NCI-H748 (cell line): ENCODE measurements around the gene TBL1XR1.
A peak's percentile ranks its signal among the peaks of the same experiment; 100 is the strongest.
"Not testable (repeated sequence)": the region's sequence is repeated elsewhere in the genome, so short reads cannot be mapped to it uniquely, and the experiment has no call there.

Experiments used
- DNase-seq: peaks from one replicate; lab custom pipeline; 2025; ENCODE audit not compliant: unreplicated experiment; lab: John Stamatoyannopoulos, UW

TBL1XR1 gene

DNA sequence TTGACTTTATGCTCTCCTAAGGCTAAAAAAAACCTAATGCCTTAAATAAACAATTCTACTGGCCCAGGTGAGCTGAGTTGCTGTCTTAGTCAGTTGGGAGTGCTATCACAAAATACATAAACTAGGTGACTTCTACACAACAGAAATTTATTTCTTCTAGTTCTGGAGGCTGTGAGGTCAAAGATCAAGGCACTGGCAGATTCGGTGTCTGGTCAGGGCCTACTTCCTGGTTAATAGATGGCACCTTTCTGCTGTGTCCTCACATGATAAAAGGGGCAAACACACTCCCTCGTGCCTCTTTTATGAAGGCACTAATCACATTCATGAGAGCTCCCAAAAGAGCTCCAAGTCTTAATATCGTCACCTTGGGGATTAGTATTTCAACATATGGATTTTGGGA is 11.5 kb upstream of the TBL1XR1 start:
- DNase-seq: no peak

DNA sequence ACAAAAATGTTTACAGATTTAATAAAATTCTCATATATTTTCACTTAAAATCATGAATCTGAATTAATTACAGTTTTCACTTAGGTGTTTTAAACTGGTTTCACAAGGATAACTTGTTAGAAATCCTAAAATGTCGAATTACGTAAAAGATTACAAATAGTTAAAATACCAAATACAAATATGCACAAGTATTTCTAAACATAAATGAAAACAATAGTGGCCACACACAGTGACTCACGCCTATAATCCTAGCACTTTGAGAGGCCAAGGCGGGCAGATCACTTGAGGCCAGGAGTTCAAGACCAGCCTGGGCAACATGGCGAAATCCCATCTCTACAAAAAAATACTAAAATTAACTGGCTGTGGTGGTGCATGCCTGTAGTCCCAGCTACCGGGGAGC is 10.9 kb upstream of the TBL1XR1 start:
- DNase-seq: no peak

DNA sequence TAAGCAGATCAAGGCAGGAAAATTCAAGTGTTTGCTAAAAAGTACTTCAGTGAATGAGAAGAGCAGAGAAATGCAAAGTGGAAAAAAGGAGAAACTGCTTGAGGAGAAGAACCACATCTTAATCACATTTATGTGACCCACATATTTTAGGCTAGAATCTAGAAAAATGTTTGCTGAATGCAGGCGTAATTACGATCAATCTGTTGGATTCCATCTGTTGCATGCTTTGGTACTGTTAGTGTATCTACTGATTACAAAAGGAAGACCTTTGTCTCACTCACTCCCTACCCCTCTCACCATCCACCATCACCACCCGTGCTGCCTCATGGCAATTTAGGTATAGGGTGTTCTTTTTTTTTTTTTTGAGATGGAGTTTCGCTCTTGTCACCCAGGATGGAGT is 9.7 kb upstream of the TBL1XR1 start:
- DNase-seq: no peak

DNA sequence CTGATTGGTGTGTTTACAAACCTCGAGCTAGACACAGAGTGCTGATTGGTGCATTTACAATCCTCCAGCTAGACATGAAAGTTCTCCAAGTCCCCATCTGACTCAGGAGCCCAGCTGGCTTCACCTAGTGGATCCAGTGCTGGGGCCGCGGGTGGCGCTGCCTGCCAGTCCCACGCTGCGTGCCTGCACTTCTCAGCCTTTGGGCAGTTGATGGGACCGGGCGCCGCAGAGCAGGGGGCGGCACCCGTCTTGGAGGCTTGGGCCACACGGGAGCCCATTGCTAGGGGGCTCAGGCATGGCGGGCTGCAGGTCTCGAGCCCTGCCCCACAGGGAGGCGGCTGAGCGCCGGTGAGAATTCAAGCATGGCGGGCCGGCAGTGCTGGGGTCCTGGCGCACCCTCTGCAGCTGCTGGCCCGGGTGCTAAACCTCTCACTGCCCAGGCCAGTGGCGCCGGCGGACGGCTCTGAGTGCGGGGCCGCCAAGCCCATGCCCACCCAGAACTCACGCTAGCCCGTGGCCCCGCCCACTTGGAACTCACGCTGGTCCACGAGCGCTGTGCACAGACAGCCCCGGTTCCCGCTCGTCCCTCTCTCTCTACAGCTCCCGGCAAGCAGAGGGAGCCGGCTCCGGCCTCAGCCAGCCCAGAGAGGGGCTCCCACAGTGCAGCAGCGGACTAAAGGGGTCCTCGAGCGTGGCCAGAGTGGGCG is 6.6 kb upstream of the TBL1XR1 start:
- no peak for DNase-seq

DNA sequence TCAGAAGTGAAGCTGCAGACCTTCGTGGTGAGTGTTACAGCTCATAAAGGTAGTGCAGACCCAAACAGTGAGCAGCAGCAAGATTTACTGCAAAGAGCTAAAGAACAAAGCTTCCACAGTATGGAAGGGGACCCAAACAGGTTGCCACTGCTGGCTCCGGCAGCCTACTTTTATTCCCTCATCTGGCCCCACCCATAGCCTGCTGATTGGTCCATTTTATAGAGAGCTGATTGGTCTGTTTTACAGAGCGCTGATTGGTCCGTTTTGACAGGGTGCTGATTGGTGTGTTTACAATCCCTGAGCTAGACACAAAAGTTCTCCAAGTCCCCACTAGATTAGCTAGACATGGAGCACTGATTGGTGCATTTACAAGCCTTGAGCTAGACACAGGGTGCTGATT is 5.7 kb upstream of the TBL1XR1 start:
- not testable (repeated sequence) for DNase-seq

DNA sequence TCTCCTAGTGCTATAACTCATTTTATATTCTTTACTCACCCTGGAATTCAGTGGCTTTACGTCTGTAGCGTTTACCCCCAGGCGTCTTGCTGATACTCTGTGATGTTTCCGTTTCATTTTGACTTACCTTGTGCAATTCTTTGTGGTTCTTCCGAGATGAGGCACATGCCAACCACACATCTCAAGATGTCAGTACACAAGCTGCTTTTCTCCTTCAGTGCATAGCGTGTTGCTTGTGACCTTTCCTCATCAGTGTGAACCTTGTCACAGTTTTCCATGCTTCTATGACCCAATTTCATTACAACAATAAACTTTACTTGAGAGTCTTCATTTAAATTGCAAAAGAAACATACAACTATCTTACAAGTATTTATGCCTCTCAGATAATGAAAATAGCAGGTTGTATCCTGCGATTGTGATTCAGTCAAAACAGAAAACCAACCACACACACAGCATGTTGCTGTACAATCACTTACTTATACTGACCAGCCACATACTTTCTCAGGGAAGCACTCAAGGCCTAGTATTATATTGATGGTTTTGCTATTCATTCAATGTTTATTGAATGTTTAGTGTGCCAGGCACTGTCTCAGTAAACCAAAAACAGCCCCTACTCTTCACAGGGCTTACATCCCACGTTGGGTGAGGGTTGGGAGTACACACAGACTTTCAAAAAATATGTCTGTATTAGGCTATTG is 4.6 kb upstream of the TBL1XR1 start:
- no peak for DNase-seq

DNA sequence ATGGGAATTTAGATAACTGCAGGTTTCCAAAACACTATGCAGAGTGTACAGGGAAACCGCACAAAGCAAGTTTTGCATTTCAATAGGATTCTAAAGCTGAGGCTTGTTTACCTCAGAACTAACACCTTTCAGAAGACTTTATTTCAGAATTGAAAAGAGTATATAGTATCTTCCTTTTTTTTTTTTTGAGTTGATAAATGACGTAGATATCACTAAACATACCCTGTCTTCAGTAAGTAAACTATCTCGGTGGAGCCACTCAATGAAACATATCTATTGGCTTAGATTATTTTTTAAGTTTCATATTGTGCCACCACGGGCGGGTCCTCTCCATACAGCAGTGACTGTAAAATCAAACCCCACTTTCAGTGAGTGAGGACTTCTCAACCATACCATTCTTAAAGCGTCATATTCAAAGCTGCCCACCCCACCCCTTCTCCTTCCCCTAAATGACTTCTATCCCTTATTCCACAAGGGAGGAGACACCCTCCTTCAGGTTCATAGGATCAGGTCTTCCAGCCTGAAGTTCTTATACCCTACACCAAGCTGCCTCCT is 2.0 kb upstream of the TBL1XR1 start:
- DNase-seq: no peak

DNA sequence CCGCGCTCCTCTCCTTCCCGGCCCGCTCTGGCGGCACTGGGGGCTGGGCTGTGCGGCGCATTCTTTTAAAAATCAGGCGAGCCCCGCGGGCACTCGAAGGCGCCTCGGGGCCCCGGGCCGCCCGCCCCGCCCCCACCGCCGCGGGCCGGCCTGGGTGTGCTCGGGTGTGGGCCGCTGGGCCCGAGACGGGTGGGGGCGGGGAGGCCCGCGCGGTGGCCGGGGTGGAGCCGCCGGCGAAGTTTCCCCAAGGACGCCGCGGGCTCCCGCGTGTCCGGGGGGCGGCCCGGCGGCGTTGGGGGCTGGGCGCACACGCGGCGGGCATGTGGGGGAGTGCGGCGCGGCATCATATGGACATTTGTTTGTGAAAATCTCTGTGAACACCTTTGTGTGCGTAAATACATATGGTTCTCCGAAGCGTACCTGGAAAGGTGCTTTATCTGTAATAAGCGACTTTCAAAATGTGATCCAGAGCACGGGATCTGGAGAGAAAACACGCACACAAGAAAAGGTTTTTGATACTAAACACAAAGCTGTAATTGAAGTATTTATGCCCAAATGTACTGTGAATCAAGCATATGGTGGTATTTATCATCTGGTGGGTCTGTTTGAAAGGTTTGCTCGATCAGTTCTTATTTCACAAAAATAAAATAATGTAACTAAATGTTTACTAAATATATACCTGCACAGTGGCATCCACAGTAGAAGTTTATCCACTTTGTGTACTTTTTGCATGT is 612 bp upstream of the TBL1XR1 start:
- DNase-seq: peak; percentile 94

DNA sequence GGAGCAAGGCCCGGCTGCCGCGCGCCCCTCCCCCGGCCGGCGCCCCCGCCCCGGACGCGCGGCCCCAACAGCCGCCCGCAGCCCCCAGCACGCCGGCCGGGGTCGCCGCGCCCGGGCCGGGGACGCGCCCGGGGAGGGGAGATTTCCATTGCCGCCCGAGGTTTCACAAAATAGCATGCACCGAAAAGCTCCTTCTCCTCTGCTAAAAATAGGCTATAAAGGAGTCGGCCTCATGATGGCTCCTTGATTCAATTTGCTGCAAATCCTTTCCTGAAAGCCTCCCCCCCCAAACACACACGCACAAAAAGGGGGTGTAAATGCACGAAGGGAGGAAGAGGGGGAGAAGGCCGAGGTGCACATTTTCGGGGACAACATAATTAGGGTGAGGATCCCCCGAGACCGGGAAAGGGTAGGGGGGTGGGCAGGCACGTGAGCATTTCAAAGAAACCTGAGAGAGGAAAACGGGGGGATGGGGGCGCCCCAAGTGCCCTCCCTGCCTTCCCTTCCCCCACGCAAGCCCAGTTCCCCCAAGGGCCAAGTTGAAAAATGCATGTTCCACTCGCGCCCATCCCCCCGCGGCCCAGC is 734 bp downstream of the TBL1XR1 start:
- peak; percentile 58 for DNase-seq

DNA sequence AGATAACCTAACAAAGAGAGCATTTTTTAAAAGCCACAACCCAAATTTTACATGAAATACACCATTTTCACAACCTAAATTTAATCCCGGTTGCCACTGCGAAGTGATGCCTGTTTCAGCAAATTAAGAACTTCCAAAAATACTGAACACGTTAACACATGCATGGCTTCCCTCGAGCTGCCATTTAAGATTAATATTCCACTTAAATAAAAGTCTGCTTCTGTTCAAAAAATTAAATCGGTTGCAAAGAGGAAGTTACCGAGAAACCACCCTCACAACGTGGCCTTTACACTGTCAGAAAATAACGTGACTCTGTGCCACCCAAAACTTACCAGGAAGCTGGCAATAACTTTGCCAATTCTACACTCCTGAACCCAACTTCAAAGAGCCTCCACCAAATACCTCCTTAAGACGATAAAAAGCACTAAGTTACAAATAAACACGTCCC is 1.2 kb downstream of the TBL1XR1 start:
- peak; percentile 27 for DNase-seq

DNA sequence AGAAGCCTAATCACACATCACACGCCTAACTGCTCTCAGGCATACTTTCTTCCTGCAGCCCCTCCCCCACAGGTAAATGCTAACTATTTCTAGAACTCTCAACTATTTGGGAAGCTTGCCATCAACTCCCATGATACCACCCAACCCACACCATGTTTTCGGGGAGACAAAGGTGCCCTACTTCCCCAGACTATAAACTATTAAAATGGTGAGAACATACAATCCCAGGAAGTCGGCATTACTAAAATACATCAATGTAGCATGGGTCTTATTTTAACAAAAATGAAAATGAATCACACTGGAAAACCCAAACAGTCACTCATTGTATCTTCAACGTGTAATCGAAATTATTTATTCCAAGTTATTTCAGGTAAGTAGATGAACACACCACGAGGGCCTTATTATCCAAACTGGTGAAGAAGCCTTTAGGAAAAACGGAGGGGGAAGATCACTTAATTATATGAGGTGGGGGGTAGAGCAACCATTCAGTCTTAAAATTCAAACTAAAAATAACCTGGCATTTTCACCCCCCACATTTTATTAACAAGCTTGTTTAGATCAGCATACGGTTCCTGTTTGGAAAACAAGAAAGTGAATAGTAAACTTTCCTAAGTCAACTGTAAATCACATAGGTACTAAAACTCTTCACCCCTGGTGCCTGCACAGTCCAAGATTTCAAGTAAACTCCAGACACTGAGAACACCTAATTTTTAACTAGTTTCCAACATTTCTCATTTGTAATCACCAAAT is 1.9 kb downstream of the TBL1XR1 start:
- DNase-seq: peak; percentile 44

DNA sequence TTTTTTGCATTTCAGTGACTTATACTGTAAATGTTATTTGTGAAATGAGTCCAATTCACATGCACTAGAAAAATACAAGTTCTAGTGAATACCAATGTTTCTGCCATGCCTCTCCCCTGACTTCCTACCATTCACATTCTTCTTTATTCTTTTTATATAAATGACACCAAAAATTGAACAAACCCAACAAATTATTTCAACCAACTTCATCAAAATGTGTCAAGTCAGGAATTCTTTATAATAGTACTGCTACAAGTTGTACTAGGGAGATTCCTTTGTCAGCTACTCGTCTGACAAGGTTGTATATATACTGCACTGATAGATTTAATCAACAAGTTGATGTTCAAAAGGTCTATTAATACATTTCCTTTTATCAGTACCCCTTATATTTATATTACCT is 3.0 kb downstream of the TBL1XR1 start:
- no peak for DNase-seq

DNA sequence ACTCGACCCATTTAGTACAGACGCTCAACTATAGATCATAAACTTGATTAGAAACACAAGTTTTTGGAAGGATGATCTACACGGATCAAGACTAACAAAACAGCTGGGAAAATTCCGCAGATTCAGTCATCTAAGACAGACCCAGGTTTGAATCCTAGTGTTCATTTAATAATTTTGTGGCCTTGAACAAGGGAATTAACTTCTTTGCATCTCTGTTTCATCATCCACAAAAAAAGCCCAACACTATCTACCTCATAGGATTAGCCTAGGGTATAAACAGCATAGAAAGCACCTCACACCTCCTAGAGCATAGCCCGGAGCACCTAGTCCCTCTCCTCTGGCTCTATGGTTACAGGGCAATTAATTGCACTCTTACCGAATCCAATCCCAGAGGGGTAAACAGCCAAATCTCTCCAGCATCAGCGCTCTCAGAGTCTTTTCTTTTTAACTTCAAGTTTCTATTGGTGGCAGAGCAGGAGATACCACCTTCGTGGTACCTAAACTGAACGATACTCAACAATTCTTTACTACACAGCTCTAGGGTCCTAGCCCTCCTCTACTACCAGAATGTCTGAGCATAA is 3.5 kb downstream of the TBL1XR1 start:
- DNase-seq: peak; percentile 52

DNA sequence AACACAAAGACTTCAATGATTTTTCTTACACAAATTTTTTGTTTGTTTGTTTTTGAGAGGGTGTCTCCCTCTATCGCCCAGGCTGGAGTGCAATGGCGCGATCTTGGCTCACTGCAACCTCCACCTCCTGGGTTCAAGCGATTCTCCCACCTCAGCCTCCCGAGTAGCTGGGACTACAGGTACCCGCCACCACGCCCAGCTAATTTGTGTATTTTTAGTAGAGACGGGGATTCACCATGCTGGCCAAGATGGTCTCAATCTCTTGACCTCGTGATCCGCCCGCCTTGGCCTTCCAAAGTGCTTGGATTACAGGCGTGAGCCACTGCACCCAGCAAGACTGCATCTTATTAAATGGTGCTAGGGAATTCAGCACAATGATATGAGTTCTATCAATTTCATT is 4.0 kb downstream of the TBL1XR1 start:
- not testable (repeated sequence) for DNase-seq

DNA sequence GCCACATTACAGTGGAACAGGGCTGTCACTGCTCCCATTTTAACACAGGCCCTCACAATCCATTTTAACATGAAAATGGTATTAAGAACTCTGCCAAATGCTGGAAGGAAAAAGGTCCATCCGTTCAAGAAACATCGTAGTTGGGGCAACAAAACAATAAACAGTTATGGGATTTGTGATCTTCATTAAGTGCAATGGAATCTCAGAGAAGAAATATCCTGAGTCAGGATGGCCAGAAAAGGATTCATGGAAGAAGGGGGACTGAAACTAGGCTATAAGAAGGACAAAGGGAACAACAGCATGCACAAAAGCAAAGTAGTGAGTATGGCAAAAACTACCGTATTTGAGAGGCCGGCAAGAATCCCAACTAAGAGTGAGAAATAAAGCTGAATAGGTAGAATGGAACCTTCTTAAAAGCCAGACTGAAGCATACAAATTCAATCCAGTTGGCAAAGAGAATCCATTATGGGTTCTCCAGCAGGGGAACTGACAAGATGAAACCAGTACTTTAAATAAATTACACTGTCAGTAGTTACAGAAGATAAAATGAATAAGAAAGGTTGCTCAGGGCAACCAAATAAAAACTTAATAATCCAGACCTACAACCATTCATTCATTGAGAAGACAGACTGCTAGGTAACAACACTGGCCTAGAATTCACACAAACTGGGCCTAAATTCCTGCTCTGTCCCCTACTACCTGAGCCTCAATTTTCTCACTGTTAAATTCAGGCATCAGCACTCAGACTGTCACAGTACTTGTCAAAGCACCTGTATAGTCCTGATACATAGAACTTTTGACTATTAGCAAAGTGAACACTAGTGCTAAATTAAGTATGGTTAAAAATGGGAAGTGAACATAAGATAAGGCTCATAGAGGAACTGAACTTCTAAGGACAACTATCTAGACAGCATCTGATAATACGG is 6.3 kb downstream of the TBL1XR1 start:
- no peak for DNase-seq

DNA sequence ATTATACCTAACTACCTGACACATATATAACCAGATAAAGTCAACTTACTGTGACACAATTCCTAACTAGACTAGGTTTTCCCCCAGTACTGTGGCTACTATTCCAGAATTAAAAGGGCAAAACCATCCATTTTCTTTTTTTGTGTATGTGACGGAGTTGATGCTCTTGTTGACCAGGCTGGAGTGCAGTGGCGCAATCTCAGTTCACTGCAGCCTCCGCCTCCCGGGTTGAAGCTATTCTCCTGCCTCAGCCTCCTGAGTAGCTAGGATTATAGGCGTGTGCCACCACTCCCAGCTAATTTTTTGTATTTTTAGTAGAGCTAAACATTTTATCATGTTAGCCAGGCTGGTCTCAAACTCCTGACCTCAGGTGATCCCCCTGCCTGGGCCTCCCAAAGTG is 7.1 kb downstream of the TBL1XR1 start:
- DNase-seq: not testable (repeated sequence)

DNA sequence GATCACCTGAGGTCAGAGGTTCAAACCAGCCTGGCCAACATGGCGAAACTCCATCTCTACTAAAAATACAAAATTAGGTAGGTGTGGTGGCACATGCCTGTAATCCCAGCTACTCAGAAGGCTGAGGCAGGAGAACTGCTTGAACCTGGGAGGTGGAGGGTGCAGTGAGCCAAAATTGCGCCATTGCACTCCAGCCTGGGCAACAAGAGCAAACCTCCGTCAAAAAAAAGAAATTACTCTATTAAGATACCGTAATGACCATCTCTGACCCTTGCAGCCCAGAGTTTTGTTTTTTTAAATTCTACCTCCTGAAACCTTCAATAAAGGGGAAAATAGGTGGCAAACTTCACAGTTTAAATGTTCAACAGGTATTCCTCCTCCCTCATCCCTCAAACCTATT is 9.0 kb downstream of the TBL1XR1 start:
- not testable (repeated sequence) for DNase-seq

DNA sequence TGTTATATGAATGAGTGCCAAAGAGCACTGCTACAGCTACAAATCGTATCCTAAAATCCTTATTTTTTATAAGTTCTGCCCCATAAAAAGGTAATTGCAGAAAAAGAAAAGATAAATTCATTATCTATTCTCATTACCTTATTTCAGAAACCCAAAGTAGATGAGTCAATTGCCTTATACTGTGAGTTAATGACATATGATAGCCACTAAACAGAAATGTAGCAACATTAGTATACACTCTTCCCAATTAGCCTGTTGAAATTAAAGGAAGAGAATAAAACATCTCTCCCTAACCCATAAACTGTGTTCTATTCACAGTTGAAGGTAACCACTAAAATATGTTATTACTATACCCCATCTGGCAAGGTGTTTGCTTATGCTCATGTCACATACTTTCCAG is 11.0 kb downstream of the TBL1XR1 start:
- DNase-seq: no peak

DNA sequence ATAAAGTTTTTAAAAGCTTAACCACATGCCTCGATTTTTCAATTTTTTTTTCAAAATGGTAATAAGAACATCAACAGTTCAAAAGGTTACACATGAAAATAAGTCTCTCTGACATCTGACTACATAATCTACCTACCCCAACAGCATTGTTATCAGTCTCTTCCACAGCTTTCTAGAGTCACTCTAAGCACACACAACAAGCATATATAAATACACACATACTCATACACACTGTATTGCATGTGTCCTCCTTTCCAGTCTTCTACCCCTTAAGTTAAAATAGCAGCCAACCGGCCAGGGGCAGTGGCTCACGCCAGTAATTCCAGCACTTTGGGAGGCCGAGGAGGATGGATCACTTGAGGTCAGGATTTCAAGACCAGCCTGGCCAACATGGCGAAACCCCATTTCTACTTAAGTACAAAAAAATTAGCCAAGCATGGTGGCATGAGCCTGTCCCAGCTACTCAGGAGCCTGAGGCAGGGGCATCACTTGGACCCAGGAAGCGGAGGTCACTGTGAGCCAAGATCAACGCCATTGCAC is 12.2 kb downstream of the TBL1XR1 start:
- no peak for DNase-seq
